H1 (cell line): ENCODE measurements around the gene NAV2. TPM values are rescaled to one million over a fixed set of nuclear protein-coding genes. Genes with fewer than 3 reads are reported as not detected.
"Not testable (repeated sequence)": the region's sequence is repeated elsewhere in the genome, so short reads cannot be mapped to it uniquely, and the experiment has no call there.

ENCODE experiments used
- CTCF ChIA-PET: fragments of 300-600 bp; sonication (Branson Sonifier 250); formaldehyde crosslinking; loops from one replicate; lab custom pipeline; 2021; ENCODE audit not compliant: partially characterized antibody; lab: Charles Lee
- POLR2A ChIA-PET: fragments of 300-600 bp; sonication (Branson Sonifier 250); formaldehyde crosslinking; loops from one replicate; lab custom pipeline; 2021; ENCODE audit warnings: inconsistent platforms; ENCODE audit not compliant: partially characterized antibody; lab: Charles Lee
- DNase-seq, 2 experiments: peaks; one replicate each; pipeline versions ENCODE4 v3.0.0 to v3.0.0-alpha.2; 2010 to 2022; ENCODE audit warnings: low spot score in 2 of 2, low read depth in 1 of 2, mixed read lengths in 1 of 2
- FAIRE-seq: peaks from 2 replicates; lab custom pipeline; 2011; peaks lifted over from hg19 to GRCh38; lab: Jason Lieb, UNC
- H2AFZ ChIP-seq: 2 replicates; pipeline ENCODE4 v1.8.1; 2012; ENCODE audit warnings: low read length, inconsistent platforms
- H2AK5ac ChIP-seq: 2 replicates; pipeline ENCODE4 v1.6.1; 2013; ENCODE audit warnings: low read depth, low read length
- H2BK120ac ChIP-seq: replicated peaks from 2 replicates; pipeline ENCODE3; 2013; ENCODE audit warnings: low read depth, low read length, inconsistent platforms
- H2BK12ac ChIP-seq: 2 replicates; pipeline ENCODE4 v1.6.1; 2013; ENCODE audit warnings: low read depth, low read length
- H2BK15ac ChIP-seq: 2 replicates; pipeline ENCODE4 v1.6.1; 2013; ENCODE audit warnings: low read length
- H2BK20ac ChIP-seq: 2 replicates; pipeline ENCODE4 v1.6.1; 2013; ENCODE audit warnings: low read length
- H2BK5ac ChIP-seq: 2 replicates; pipeline ENCODE4 v1.6.1; 2013; ENCODE audit warnings: low read depth, low read length
- H3K14ac ChIP-seq: 2 replicates; pipeline ENCODE4 v1.6.1; 2013; ENCODE audit warnings: inconsistent platforms; ENCODE audit not compliant: insufficient read length
- H3K18ac ChIP-seq: 2 replicates; pipeline ENCODE4 v1.6.1; 2013; ENCODE audit warnings: low read length; ENCODE audit errors: extremely low read depth
- H3K23ac ChIP-seq: 2 replicates; pipeline ENCODE4 v1.6.1; 2013; ENCODE audit warnings: inconsistent platforms; ENCODE audit not compliant: insufficient read length
- H3K23me2 ChIP-seq: 2 replicates; pipeline ENCODE4 v1.6.1; 2013; ENCODE audit warnings: low read depth, low read length
- H3K27ac ChIP-seq: 2 replicates; pipeline ENCODE4 v1.6.1; 2011; ENCODE audit warnings: low read depth, low read length, inconsistent platforms
- H3K27me3 ChIP-seq, 4 experiments: replicated peaks in 1 of 4; 1 replicate in 1 of 4; 2 replicates in 3 of 4; pipeline versions ENCODE4 v1.6.1 to v1.8.1; 2011 to 2013; ENCODE audit warnings: low read length in 3 of 4, mild to moderate bottlenecking in 3 of 4, inconsistent platforms in 2 of 4, mixed read lengths in 2 of 4, moderate library complexity in 1 of 4; ENCODE audit not compliant: control insufficient read depth in 3 of 4, insufficient read depth in 3 of 4; ENCODE audit errors: extremely low read depth in 1 of 4
- H3K36me3 ChIP-seq, 4 experiments: 2 replicates each; pipeline versions ENCODE4 v1.6.1 to v1.8.1; 2011 to 2013; ENCODE audit warnings: mild to moderate bottlenecking in 4 of 4, low read length in 3 of 4, moderate library complexity in 2 of 4, control low read depth in 1 of 4, inconsistent platforms in 1 of 4; ENCODE audit not compliant: insufficient read depth in 4 of 4, control insufficient read depth in 2 of 4
- H3K4ac ChIP-seq: replicated peaks from 2 replicates; pipeline ENCODE3; 2013; ENCODE audit warnings: low read length, low read depth, mixed read lengths, inconsistent platforms; ENCODE audit not compliant: insufficient read length
- H3K4me1 ChIP-seq, 4 experiments: replicated peaks in 1 of 4; 1 replicate in 1 of 4; 2 replicates in 3 of 4; pipeline versions ENCODE4 v1.6.1 to v1.8.1; 2011 to 2013; ENCODE audit warnings: low read length in 3 of 4, inconsistent platforms in 2 of 4, mixed read lengths in 1 of 4; ENCODE audit not compliant: insufficient read depth in 4 of 4, control insufficient read depth in 3 of 4
- H3K4me2 ChIP-seq, 2 experiments: 2 replicates each; pipeline versions ENCODE4 v1.6.1 to v1.8.1; 2011 to 2013; ENCODE audit warnings: low read depth in 2 of 2, low read length in 2 of 2, control low read depth in 1 of 2, inconsistent platforms in 1 of 2, mild to moderate bottlenecking in 1 of 2; ENCODE audit not compliant: insufficient read depth in 1 of 2
- H3K4me3 ChIP-seq, 4 experiments: fragments of 200-600, 300-600 bp in 1 of 4; sonication (generic), shearing (Covaris generic), sonication (Bioruptor Twin) in 1 of 4; 2 replicates each; pipeline versions ENCODE4 v1.5.1 to v1.8.1; 2011 to 2016; ENCODE audit warnings: low read length in 4 of 4, low read depth in 3 of 4, control low read depth in 2 of 4, inconsistent platforms in 2 of 4, mild to moderate bottlenecking in 2 of 4, mixed read lengths in 1 of 4, moderate library complexity in 1 of 4; ENCODE audit not compliant: insufficient read depth in 2 of 4; ENCODE audit errors: extremely low read depth in 1 of 4
- H3K56ac ChIP-seq: replicated peaks from 2 replicates; pipeline ENCODE3; 2013; ENCODE audit warnings: low read depth, mild to moderate bottlenecking, mixed read lengths, low read length, inconsistent platforms; ENCODE audit not compliant: insufficient read length
- H3K79me1 ChIP-seq: 2 replicates; pipeline ENCODE4 v1.6.1; 2013; ENCODE audit warnings: low read depth, low read length, control low read depth
- H3K79me2 ChIP-seq, 2 experiments: 2 replicates each; pipeline versions ENCODE4 v1.6.1 to v1.8.1; 2012 to 2013; ENCODE audit warnings: low read length in 2 of 2, mild to moderate bottlenecking in 2 of 2, inconsistent platforms in 1 of 2; ENCODE audit not compliant: insufficient read depth in 2 of 2, control insufficient read depth in 1 of 2
- H3K9ac ChIP-seq, 4 experiments: replicated peaks in 1 of 4; 1 replicate in 1 of 4; 2 replicates in 3 of 4; pipeline versions ENCODE4 v1.6.1 to v1.8.1; 2011 to 2013; ENCODE audit warnings: low read depth in 3 of 4, low read length in 3 of 4, control low read depth in 2 of 4, mild to moderate bottlenecking in 2 of 4, moderate library complexity in 2 of 4, inconsistent platforms in 1 of 4; ENCODE audit errors: extremely low read depth in 1 of 4
- H3K9me3 ChIP-seq, 2 experiments: 2 replicates each; pipeline versions ENCODE4 v1.6.1 to v1.8.1; 2012 to 2013; ENCODE audit warnings: mild to moderate bottlenecking in 2 of 2, moderate library complexity in 2 of 2, control low read depth in 1 of 2, inconsistent platforms in 1 of 2, low read depth in 1 of 2, low read length in 1 of 2, mixed read lengths in 1 of 2; ENCODE audit not compliant: insufficient read depth in 2 of 2
- H4K20me1 ChIP-seq, 2 experiments: replicated peaks in 1 of 2; 2 replicates each; pipeline versions ENCODE3 to v1.8.1; 2011 to 2013; ENCODE audit warnings: inconsistent platforms in 2 of 2, low read length in 2 of 2, mild to moderate bottlenecking in 1 of 2; ENCODE audit not compliant: insufficient read depth in 2 of 2, control insufficient read depth in 1 of 2
- H4K5ac ChIP-seq: 2 replicates; pipeline ENCODE4 v1.6.1; 2013; ENCODE audit warnings: low read length, low read depth, mixed read lengths, inconsistent platforms; ENCODE audit not compliant: insufficient read length
- H4K8ac ChIP-seq: 2 replicates; pipeline ENCODE4 v1.8.0; 2013; ENCODE audit warnings: mild to moderate bottlenecking, moderate library complexity, low read length, inconsistent platforms; ENCODE audit not compliant: insufficient read depth; ENCODE audit errors: extremely low read depth
- H4K91ac ChIP-seq: replicated peaks from 2 replicates; pipeline ENCODE3; 2013; ENCODE audit warnings: low read length, mixed read lengths, inconsistent platforms; ENCODE audit not compliant: insufficient read length
- BACH1 ChIP-seq: IDR thresholded peaks from 2 replicates; pipeline ENCODE4 v1.6.1; 2012; ENCODE audit warnings: low read length, improper control_type of control experiment
- CTBP2 ChIP-seq: IDR thresholded peaks from 2 replicates; pipeline ENCODE4 v1.7.0; 2011; ENCODE audit warnings: borderline replicate concordance, mild to moderate bottlenecking, moderate library complexity, mixed read lengths, low read length; ENCODE audit not compliant: insufficient read depth, insufficient read length
- POLR2A ChIP-seq, 2 experiments: IDR thresholded peaks; 1 replicate in 1 of 2; 2 replicates in 1 of 2; pipeline ENCODE4 v1.6.1; 2011; ENCODE audit warnings: low read depth in 2 of 2, low read length in 2 of 2, mild to moderate bottlenecking in 2 of 2; ENCODE audit errors: control extremely low read depth in 1 of 2
- RNF2 ChIP-seq: fragments of 200-900, 300-1000 bp; sonication (generic); IDR thresholded peaks from 2 replicates; pipeline ENCODE4 v1.7.1; 2016; ENCODE audit warnings: borderline replicate concordance, low read depth, mild to moderate bottlenecking, antibody characterized with exemption, low read length; ENCODE audit not compliant: poor library complexity, severe bottlenecking; ENCODE audit errors: missing control alignments
- SIN3A ChIP-seq, 2 experiments: IDR thresholded peaks in 1 of 2; conservative IDR thresholded peaks in 1 of 2; 2 replicates each; pipeline ENCODE4 v1.6.1; 2011 to 2012; ENCODE audit warnings: low read length in 2 of 2, improper control_type of control experiment in 1 of 2, low read depth in 1 of 2, mild to moderate bottlenecking in 1 of 2
- YY1 ChIP-seq: IDR thresholded peaks from 2 replicates; pipeline ENCODE4 v1.6.1; 2011; ENCODE audit warnings: low read depth, mild to moderate bottlenecking, low read length
- WGBS, 2 experiments: shearing (Covaris generic) in 1 of 2; methylation state at CpG; one replicate each; pipeline versions ENCODE4 v1.1.6 to v1.1.7; 2013 to 2015; ENCODE audit warnings: low lambda C conversion rate in 2 of 2, mixed read lengths in 2 of 2, inconsistent platforms in 1 of 2, low coverage in 1 of 2, missing lambda C conversion rate in 1 of 2; ENCODE audit not compliant: insufficient replicate concordance in 2 of 2, insufficient coverage in 1 of 2, insufficient read length in 1 of 2; ENCODE audit errors: extremely low coverage in 1 of 2, missing lambda C conversion rate in 1 of 2; 5-methylcytosine and 5-hydroxymethylcytosine counted together
- polyA plus RNA-seq, 7 experiments: library from polyadenylated mRNA; depleted of rRNA in 3 of 7; stranded (reverse) in 5 of 7; unstranded in 2 of 7; fragments of >200 nt in 5 of 7; fragments of 200-250 nt in 2 of 7; gene quantifications; 1 replicate in 5 of 7; 2 replicates in 1 of 7; 4 replicates in 1 of 7; pipeline versions ENCODE4 v1.2.1 to v1.2.3, GENCODE V29; 2011 to 2013; ENCODE audit warnings: missing spikeins in 2 of 7, mixed read lengths in 2 of 7
- total RNA-seq: library from RNA; stranded (reverse); fragmentation: NEBNext Ultra II Directional; extraction: Animal tissue kit (Norgen Biotek cat#: 25700); gene quantifications from 2 replicates; pipeline ENCODE4 v1.2.1, GENCODE V29; 2021

Gene NAV2
- total and polyA plus RNA-seq, 2 of the 8 experiments (the other 6 are each of a cell fraction or from before 2014, with no cell fraction given), result 35.6 to 73.6 TPM

DNA sequence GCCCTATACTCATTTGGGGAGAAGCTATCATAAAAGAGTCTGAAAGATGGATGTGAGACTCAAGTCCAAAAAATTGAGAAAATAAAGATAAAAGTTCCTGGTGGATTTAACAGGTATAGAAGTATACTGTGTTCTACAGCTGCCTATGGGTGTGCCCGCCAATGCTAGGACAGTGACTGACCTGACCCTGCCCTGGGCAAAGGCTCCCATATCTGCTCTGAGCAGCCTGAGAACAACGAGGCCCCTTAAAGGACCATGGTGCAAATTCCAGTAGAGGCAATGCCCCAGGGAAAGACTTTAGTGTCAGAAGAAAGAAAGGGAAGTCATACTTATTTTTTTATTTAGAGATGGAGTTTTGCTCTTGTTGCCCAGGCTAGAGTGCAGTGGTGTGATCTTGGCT, 181.8 kb downstream of the NAV2 start (continued):
- no peak for TF ChIP-seq CTBP2
- no peak for TF ChIP-seq SIN3A (conservative IDR thresholded peaks at IDR 0.05 in 1 of 2, IDR thresholded peaks at IDR 0.05 in 1 of 2; ENCODE audit: low read depth in 1 of 2, low read length in 2 of 2)
- no peak for TF ChIP-seq YY1
- TF ChIP-seq BACH1, result no peak
- TF ChIP-seq POLR2A (IDR thresholded peaks at IDR 0.05; ENCODE audit: control extremely low read depth in 1 of 2, low read depth in 2 of 2, low read length in 2 of 2), result no peak
- TF ChIP-seq RNF2, result no peak
- TF ChIP-seq, all 59 proteins: peak for 0

GRCh38 chr11:19895037-19895436, 182.4 kb downstream of the NAV2 start:
- H3K18ac ChIP-seq, H4K20me1 ChIP-seq, H4K5ac ChIP-seq, H3K4ac ChIP-seq, H3K14ac ChIP-seq, H2AFZ ChIP-seq, H3K27ac ChIP-seq, H3K4me3 ChIP-seq, H4K8ac ChIP-seq, H3K79me1 ChIP-seq, DNase-seq, H3K4me1 ChIP-seq, H3K9ac ChIP-seq, H3K23me2 ChIP-seq, H2BK15ac ChIP-seq, H3K23ac ChIP-seq, H2BK5ac ChIP-seq, H3K79me2 ChIP-seq, H2BK12ac ChIP-seq, H2BK20ac ChIP-seq, H3K56ac ChIP-seq, H2BK120ac ChIP-seq, H3K9me3 ChIP-seq, FAIRE-seq, H3K27me3 ChIP-seq, H2AK5ac ChIP-seq, H4K91ac ChIP-seq, H3K4me2 ChIP-seq: not testable (repeated sequence)
- H3K36me3 ChIP-seq, result peaks cover 8 to 40% (median 26%) of the 10 kb centered on the region in 4 experiments
- WGBS, 2 experiments, result 96% methylated on average over 3 of the region's 3 CpGs; no CpG with 5 or more reads in 1 of the 2 experiments
- ChIA-PET CTCF (interaction anchor here (1.3 to 2.9 kb wide), 3 partner anchors 9 to 120 kb away, joined by 4 to 15 read pairs (median 4); no protein-coding TSS in a partner anchor), POLR2A (interaction anchor here (0.7 kb wide), 1 partner anchor 63 kb away, joined by 3 read pairs; no protein-coding TSS in a partner anchor)
